GM18909 (cell line): ENCODE data around the gene SPAG7.
"Not testable (repeated sequence)": the region's sequence is repeated elsewhere in the genome, so short reads cannot be mapped to it uniquely, and the experiment has no call there.

Experiments
- ATAC-seq: cut with Tn5 transposase; IDR thresholded peaks from one replicate; pipeline ENCODE4 v1.9.1; 2021; ENCODE audit warnings: mild to moderate bottlenecking; ENCODE audit not compliant: unreplicated experiment, poor library complexity

Gene SPAG7

DNA sequence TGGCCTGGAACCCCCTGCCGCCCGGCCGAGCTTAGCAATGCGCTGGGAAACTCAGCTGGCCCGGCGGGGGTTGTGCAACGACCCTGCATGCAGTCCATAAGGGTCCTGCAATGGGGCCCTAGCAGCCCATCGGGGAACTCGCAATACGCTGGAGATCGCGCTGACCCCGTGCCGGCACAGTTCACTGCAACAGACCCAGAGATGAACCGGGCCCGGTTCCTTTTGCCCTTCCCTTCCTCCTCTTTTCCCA is 28.1 kb downstream of the SPAG7 start:
- peak; percentile 17 for ATAC-seq

DNA sequence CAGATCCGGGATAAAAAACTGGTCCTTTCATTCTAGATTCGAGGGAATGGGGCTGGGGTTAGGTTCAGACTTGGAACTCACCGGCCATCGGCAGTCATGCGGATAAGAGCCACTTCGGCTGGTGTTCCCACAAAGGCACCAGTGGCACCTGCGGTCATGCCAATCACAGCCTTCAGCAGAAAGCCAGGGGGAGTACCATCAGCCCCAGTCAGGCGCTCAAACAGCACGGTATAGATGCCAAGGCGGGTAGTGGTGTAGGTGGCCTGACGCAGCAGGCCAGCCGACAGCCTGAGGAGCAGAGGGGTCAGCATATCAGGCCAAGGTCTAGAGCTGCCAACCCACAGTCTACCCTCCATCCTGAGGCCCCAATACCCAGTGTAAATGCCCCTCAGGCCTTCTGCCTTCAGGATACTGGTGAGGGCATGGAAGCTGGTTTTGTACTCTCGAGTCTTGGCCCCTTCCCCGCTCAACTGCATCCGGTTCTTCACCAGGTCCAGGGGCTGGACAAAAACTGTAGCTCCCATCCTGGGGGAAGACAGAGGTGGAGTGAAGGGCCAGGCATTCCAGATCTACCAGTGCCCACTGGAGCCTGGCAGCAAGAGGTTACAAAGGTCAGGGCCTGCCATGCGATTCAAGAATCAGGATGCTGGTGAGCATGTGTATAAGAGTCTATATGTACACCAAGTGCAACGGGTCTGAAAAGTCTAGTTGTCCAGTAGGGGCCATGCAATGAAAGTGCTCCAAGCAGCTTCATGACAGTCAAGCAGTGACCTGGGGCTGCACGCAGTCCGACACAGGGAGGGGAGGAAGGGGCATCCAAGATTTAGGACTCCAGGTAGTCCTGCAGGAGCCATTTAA is 28.7 kb downstream of the SPAG7 start:
- no peak for ATAC-seq

DNA sequence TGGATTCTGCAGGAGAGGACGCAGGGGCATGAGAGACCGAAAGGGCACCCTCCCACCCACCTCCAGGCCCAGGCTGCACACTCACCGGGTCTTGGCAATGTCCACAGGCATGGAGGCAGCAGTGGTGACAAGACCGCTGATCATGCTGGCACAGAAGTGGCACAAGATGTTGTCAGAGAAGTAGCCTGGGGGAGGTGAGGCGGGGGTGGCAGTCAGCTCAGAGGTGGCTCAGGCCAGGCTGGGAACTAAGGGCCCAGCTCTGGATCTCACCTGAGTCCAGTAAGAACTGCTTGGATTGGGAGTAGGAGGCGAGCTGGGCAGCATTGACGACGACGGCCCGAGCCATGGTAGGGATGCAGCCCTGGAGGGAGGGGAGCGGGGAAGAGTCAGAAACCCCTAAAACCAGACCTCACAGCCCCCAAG is 29.5 kb downstream of the SPAG7 start:
- no peak for ATAC-seq

DNA sequence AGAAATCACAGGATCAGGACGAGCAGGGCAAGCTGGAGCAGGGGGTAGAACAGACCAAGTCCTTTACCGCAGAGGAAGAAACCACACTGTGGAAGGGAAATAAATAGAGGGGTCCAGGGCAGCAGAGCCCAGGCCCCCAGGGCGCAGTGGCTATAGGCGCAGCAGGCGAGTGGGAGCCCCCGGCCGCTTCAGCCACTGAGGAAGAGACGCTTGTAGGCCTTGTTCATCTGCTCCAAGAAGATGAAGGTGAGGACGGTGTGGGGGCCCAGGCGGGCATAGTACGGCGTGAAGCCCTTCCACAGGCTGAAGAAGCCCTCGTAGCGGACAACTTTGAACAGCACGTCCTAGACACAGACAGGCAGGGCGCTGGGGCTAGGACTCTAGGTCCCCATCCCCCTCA is 30.1 kb downstream of the SPAG7 start:
- ATAC-seq: no peak

DNA sequence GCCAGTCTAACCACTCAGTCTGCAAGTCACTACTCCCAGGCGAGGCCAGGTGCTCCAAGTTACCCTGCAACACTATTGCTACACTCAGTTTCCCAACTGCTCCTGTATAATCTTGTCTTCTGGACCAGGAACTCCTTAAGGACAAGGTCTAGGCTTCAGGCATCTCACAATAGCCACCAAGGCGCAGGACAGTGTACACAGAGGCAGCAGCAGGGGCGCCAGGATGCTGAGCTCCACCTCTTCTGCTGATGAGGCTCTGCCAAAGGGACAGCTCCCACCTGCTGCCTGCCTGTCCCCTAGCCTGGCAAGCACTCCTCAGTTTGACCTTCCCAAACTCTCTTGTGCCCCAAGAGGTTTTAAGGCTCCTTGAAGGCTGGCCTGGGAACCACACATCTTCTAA is 31.2 kb downstream of the SPAG7 start:
- ATAC-seq: no peak

DNA sequence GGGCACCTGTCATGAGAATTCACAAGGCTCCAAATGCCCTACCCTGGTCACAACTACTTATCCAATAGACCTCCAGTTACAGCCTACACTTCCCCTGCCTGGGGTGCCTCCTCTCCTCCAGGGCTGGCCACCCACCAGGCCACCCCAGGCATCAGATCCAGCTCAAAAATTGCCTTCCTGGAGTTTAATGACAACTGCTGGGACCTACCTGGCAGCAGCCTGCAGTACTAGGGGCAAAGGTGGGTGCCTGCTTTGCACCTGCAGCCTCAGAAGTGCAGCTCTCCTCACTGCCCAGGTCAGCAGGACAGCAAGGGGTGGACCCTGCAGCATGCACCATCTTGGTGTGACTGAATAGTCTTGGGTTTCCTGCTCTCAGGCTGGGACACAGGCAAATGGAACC is 32.0 kb downstream of the SPAG7 start:
- ATAC-seq: no peak

DNA sequence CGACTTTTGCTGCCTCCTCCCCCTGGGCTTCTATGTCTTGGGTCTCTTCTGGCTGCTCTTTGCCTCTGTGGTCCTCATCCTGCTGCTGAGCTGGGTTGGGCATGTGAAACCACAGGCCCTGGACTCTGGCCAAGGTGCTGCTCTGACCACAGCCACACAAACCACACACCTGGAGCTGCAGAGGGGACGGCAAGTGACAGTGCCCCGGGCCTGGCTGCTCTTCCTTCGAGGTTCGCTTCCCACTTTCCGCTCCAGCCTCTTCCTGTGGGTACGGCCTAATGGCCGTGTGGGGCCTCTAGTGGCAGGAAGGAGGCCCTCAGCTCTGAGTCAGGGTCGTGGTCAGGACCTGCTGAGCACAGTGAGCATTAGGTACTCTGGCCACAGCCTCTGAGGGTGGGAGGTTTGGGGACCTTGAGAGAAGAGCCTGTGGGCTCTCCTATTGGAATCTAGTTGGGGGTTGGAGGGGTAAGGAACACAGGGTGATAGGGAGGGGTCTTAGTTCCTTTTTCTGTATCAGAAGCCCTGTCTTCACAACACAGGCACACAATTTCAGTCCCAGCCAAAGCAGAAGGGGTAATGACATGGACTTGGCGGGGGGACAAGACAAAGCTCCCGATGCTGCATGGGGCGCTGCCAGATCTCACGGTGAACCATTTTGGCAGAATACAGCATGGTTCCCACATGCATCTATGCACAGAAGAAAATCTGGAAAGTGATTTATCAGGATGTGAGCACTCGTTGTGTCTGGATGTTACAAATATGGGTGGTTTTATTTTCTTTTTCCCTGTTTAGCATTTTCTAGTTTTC is 33.2 kb downstream of the SPAG7 start:
- peak; percentile 47 for ATAC-seq

DNA sequence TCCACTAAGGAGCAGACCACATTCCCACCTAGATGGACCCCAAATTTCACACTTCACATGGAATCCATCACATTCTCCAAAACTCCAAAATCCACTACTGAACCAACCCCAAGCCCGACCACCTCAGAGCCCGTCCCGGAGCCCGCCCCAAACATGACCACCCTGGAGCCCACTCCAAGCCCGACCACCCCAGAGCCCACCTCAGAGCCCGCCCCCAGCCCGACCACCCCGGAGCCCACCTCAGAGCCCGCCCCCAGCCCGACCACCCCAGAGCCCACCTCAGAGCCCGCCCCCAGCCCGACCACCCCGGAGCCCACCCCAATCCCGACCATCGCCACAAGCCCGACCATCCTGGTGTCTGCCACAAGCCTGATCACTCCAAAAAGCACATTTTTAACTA is 34.0 kb downstream of the SPAG7 start:
- no peak for ATAC-seq

DNA sequence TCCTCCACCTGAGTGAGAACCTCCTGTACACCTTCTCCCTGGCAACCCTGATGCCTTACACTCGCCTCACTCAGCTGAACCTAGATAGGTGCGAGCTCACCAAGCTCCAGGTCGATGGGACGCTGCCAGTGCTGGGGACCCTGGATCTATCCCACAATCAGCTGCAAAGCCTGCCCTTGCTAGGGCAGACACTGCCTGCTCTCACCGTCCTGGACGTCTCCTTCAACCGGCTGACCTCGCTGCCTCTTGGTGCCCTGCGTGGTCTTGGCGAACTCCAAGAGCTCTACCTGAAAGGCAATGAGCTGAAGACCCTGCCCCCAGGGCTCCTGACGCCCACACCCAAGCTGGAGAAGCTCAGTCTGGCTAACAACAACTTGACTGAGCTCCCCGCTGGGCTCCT is 34.9 kb downstream of the SPAG7 start:
- no peak for ATAC-seq

DNA sequence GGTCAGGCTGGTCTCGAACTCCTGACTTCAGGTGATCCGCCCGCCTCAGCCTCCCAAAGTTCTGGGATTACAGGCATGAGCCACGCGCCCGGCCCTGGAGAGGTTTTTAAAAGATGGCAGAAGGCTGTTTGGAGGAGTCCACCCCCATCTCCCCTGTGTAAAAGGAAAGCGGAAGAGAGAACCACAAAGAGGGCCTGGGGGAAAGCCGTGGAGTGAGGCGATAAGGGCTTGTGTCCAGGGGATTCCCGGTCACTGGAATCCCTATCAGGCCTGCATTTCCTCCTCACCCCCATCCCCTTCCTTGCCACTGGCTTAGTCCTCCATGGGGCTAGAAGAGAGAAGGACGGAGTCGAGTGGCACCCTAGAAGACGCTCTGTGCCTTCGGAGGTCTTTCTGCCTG is 35.7 kb downstream of the SPAG7 start, which contains the start of gene GP1BA:
GP1BA (plus strand) TSS at position 315 of the 400 bp plus-strand sequence. CDS start 328 bp downstream, outside the sequence.
- no peak for ATAC-seq

DNA sequence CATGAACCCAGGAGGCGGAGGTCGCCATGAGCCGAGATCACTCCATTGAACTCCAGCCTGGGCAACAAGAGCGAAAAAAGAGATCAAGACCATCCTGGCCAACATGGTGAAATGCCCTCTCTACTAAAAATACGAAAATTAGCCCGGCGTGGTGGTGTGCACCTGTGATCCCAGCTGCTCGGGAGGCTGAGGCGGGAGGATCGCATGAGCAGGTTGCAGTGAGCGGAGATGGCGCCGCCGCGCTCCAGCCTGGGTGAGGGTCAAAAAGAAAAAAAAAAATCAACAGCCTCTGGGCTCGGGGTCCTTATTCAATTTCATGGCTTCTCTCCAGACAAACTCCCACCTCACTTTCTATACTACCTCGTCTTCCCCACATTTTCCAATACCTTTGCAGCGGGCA is 38.7 kb downstream of the SPAG7 start:
- ATAC-seq: no peak

DNA sequence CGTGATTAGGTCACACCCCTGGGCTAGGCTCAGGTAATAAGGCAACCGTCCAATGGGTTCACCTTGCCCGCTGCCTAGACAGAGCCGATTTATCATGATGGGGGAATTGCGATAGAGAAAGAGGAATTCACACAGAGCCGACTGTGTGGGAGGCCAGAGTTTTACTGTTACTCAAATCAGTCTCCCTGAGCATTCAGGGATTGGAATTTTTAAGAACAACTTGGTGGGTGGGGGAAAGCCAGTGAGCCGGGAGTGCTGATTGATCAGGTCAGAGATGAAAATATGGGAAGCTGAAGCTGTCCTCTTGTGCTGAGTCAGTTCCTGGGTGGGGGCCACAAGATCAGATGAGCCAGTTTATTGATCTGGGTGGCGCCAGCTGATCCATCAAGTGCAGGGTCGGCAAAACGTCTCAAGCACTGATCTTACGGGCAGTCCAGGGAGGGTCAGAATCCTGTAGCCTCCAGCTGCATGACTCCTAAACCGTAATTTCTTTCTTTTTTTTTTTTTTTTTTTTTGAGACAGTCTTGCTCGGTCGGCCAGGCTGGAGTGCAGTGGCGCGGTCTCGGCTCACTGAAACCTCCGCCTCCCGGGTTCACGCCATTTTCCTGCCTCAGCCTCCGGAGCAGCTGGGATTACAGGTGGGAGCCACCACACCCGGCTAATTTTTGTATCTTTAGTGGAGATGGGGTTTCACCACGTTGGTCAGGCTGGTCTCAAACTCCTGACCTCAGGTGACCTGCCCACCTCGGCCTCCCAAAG is 40.9 kb downstream of the SPAG7 start:
- ATAC-seq: not testable (repeated sequence)

DNA sequence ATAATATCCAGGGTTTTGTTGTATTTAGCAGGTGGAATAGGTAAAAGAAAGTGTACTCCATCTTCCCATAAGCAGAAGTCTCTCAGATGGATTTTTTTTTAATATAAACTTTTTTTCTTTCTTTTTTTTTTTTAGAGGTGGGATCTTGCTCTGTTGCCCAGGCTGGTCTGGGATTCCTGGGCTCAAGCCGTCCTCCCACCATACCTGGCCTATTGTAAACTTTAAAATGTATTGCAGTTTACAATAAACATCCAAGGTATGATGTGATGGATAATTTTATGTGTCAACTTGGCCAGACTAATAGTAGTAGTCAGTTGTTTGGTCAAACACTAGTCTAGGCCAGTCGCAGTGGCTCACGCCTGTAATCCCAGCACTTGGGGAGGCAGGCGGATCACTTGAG is 46.3 kb downstream of the SPAG7 start:
- no peak for ATAC-seq

DNA sequence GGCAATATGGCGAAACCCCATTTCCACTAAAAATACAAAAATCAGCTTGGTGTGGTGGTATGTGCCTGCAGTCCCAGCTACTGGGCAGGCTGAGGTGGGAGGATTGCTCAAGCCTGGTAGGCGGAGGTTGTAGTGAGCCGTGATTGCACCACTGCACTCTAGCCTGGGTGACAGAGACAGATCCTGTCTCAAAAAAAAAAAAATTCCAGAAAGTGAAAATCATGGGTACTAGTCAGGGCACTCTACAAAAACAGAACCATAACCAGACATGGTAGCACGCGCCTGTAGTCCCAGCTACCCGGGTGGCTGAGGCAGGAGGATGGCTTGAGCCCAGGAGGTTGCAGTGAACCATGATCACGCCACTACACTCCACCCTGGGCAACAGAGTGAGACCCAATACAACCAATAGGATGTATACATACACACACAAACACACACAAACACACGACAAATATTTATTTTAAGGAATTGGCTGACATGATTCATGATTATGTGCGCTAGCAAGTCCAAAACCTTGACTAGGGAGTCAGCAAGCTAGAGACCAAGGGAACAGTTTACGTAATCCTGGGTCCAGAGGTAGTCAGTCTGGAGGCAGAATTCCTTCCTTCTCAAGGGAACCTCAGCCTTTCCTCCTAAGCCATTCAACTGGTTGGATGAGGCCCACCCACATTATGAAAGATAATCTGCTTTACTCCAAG is 47.1 kb downstream of the SPAG7 start:
- ATAC-seq: no peak

DNA sequence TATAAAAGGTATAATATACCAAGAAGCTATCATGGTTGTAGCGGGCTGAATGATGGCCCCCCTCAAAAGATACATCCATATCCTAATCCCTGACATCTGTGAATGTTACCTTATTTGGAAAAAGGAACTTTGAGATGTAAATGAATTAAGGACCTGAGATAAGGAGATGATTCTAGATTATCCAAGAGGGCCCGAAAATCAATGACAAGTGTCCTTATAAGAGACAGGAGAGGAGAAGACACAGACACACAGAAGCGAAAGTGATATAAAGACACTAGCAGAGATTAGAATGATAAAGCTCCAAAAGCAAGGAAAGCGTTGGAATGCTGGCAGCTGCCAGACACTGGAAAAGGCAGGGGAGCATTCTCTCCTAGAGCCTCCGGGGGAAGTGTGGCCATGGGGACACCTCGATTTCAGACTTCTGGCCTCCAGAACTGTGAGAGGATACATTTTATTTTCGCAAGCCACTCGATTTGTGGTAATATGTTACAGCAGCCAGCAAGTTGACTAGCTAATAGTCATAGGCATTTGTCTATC is 48.0 kb downstream of the SPAG7 start:
- no peak for ATAC-seq

DNA sequence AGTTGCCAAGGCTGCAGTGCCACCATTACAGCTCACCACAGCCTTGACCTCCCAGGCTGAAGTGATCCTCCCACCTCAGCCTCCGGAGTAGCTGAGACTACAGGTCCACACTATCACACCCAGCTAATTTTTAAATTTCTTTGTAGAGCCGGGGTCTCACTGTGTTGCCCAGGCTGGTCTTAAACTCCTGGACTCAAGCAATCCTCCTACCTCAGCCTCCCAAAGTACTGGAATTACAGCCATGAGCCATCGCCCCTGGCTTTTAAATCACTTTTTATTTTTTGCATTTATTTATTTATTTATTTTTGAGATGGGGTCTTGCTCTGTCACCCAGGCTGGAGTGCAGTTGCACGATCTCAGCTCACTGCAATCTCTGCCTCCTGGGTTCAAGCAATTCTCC is 53.1 kb downstream of the SPAG7 start:
- ATAC-seq: not testable (repeated sequence)

DNA sequence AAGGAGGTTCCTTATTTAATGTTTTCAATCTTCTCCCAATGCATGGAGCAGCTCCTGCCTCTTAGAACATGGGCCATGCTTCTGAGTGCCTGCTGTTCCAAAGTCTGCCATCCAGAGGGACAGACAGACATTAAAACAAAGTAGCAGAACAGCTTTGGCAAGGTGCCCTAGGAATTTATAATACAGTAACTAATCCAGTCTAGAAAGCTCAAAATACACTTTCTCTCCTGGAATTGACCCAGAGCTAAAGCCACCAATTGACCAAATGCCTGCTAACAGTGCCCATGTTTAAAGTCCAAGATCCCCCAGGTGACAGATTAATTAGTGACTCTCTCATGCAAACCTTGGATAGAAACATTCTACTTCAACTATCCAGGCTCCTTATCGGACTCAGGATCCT is 53.6 kb downstream of the SPAG7 start:
- ATAC-seq: no peak
